ENCODE results near the gene GZF1.
A peak's percentile ranks its signal among the peaks of the same experiment; 100 is the strongest.

Gene GZF1

GRCh38 chr20:23410916-23411695 is 49.1 kb downstream of the GZF1 start:
- DNase-seq, result no peak

GRCh38 chr20:23412026-23412425 is 50.0 kb downstream of the GZF1 start:
- no peak for DNase-seq

GRCh38 chr20:23413862-23414422 is 52.0 kb downstream of the GZF1 start:
- no peak for DNase-seq

GRCh38 chr20:23414526-23415188 is 52.7 kb downstream of the GZF1 start:
- DNase-seq, result no peak

GRCh38 chr20:23415555-23415954 is 53.6 kb downstream of the GZF1 start:
- DNase-seq, result no peak

- DNase-seq, result no peak
Measured at GRCh38 chr20:23415959-23416583, 54.1 kb downstream of the GZF1 start.

GRCh38 chr20:23417861-23418260 is 55.9 kb downstream of the GZF1 start:
- no peak for DNase-seq

GRCh38 chr20:23419657-23419994 is 57.6 kb downstream of the GZF1 start:
- DNase-seq, result no peak

- DNase-seq, result peak; percentile 38
Measured at GRCh38 chr20:23419995-23420901, 58.3 kb downstream of the GZF1 start.

GRCh38 chr20:23420943-23421931 is 59.3 kb downstream of the GZF1 start, which contains the start of gene NAPB:
Gene NAPB, minus strand, starts transcription at chr20:23421488. Its CDS starts 86 bp downstream, at chr20:23421402.
- DNase-seq, result peak; percentile 92
